Measurements from ENCODE around the gene KCNJ12.

- TF ChIP-seq CTCF (IDR thresholded peaks at IDR 0.05): no peak
- TF ChIP-seq POLR2A (IDR thresholded peaks at IDR 0.05): no peak
Observed at GRCh38 chr17:21382560-21383495, 6.7 kb downstream of the KCNJ12 start.

Data from adrenal gland (tissue), 5 donors.